Measurements from ENCODE around the gene DTX3L. TPM values are rescaled to one million over a fixed set of nuclear protein-coding genes. Genes with fewer than 3 reads are reported as not detected.

Gene DTX3L
- 10 to 100 TPM; 12.9 to 38.9 (median 23.3) TPM for total RNA-seq

DNA sequence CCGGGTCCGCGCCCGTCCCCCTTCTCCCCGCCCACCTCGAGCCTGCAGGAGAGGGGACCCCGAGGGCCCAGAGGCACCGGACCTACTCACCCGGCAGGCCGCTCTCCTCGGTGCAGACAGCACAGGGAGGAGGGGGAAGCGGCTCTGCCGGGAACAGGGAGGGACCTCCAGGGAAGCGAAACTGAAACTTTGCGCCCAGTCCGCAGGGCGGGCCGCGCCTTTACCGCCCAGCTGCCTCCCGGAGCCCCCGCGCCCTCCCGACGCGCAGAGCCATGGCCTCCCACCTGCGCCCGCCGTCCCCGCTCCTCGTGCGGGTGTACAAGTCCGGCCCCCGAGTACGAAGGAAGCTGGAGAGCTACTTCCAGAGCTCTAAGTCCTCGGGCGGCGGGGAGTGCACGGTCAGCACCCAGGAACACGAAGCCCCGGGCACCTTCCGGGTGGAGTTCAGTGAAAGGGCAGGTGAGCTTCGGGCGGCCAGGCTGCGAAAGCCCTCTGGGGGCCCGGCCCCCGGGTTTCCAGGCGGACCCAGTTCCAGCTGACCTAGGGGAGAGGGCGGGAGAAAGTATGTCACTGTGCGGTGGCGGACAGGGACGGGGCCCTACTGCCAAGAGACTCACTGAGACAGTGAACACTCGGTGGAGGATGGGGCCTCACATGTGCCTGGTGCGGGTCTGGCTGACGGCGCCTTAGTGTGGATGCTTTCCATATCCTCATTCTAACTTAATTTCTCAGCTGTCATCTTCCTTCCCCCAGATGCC lies at the start of gene DTX3L, which contains the start of gene PARP9:
Gene DTX3L (plus strand): TSS at position 184 of the 758 bp plus-strand sequence. CDS start 89 bp downstream, at position 273.
Gene PARP9 (minus strand): TSS at position 146 of the 758 bp plus-strand sequence. CDS start 4,680 bp downstream, outside the sequence.
- Histone ChIP-seq H3K36me3 (no peaks in the 10 kb centered on the region), H3K27ac (peak within 1 kb of the TSS; percentile 96), H3K9me3 (no peaks in the 10 kb centered on the region), H3K4me3 (peak within 1 kb of the TSS; percentile 72 to 77), H3K4me1 (peaks cover 0 to 7% of the 10 kb centered on the region in 2 donors), H3K27me3 (no peaks in the 10 kb centered on the region)
- peak; percentile 83 to 84 for DNase-seq
- peak; percentile 57 to 76 for TF ChIP-seq POLR2A (IDR thresholded peaks at IDR 0.05)
- TF ChIP-seq, protein P1, sequence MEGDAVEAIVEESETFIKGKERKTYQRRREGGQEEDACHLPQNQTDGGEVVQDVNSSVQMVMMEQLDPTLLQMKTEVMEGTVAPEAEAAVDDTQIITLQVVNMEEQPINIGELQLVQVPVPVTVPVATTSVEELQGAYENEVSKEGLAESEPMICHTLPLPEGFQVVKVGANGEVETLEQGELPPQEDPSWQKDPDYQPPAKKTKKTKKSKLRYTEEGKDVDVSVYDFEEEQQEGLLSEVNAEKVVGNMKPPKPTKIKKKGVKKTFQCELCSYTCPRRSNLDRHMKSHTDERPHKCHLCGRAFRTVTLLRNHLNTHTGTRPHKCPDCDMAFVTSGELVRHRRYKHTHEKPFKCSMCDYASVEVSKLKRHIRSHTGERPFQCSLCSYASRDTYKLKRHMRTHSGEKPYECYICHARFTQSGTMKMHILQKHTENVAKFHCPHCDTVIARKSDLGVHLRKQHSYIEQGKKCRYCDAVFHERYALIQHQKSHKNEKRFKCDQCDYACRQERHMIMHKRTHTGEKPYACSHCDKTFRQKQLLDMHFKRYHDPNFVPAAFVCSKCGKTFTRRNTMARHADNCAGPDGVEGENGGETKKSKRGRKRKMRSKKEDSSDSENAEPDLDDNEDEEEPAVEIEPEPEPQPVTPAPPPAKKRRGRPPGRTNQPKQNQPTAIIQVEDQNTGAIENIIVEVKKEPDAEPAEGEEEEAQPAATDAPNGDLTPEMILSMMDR (IDR thresholded peaks at IDR 0.05), result no peak
- intact Hi-C loops (cut with DNase I; ENCODE audit: low total_unique reads), result loop anchor here (2.0 kb wide), 1 partner anchor 114 kb away; no protein-coding TSS in a partner anchor

DNA sequence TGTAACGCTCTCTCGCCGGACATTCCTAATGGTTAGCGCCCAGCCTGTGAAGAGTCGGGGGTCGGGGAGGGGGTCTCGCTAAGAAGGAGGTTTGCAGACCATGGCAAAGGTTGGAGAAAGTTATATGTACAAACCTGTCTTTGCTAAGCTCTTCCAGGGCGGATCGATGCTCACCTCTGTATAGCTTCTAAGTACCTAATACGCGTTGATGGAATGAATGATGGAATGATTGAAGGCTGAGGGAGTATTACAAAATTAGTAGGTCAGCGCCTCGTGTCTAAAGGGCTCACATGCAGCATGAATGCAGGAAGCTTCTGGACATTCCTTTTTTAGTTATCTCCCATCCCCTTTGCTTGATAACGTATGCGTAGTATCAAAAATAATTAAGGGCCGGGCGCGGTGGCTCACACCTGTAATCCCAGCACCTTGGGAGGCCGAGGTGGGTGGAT lies 49.1 kb upstream of the DTX3L start:
- H3K27ac ChIP-seq, result peak overlapping the region; percentile 94 to 95
- intact Hi-C loops (cut with DNase I; ENCODE audit: low total_unique reads), result no loop called here

DNA sequence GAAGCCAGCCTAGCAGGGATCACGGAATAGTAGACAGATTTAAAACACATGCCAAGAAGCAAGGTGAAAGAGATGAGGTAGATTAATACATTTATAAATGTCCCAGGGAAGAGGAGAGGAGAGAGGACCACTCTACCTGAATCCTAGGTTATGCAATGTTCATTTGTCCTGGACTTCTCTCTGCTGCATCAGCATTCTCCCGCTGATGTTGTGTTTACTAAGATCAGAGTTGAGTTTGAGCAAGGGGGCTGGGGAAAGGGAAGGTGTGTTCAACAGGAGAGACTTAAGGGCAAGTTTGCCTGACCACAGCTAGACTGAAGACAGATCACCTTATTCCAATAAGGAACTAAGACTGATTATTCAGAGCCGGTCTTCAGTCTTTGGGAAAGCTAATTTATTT lies 48.3 kb upstream of the DTX3L start:
- TF ChIP-seq, protein P1 (IDR thresholded peaks at IDR 0.05), result no peak
- TF ChIP-seq POLR2A (IDR thresholded peaks at IDR 0.05), result no peak
- H3K4me3 ChIP-seq, result no peak overlapping the region
- H3K36me3 ChIP-seq, result no peaks in the 10 kb centered on the region
- no peaks in the 10 kb centered on the region for H3K27me3 ChIP-seq
- DNase-seq, result no peak
- intact Hi-C loops (cut with DNase I; ENCODE audit: low total_unique reads), result no loop called here
- no peaks in the 10 kb centered on the region for H3K9me3 ChIP-seq
- peaks cover 0 to 5% of the 10 kb centered on the region in 2 donors for H3K4me1 ChIP-seq
- H3K27ac ChIP-seq, result no peak overlapping the region

More for the DNA sequence above, 49.1 kb upstream of the DTX3L start:
- Histone ChIP-seq H3K4me1 (peaks cover 0 to 5% of the 10 kb centered on the region in 2 donors), H3K27me3 (no peaks in the 10 kb centered on the region), H3K9me3 (no peaks in the 10 kb centered on the region), H3K36me3 (no peaks in the 10 kb centered on the region), H3K4me3 (peak overlapping the region; percentile 62 to 75)
- TF ChIP-seq, protein P1 (IDR thresholded peaks at IDR 0.05), result no peak
- no peak for TF ChIP-seq POLR2A (IDR thresholded peaks at IDR 0.05)
- no peak for DNase-seq

DNA sequence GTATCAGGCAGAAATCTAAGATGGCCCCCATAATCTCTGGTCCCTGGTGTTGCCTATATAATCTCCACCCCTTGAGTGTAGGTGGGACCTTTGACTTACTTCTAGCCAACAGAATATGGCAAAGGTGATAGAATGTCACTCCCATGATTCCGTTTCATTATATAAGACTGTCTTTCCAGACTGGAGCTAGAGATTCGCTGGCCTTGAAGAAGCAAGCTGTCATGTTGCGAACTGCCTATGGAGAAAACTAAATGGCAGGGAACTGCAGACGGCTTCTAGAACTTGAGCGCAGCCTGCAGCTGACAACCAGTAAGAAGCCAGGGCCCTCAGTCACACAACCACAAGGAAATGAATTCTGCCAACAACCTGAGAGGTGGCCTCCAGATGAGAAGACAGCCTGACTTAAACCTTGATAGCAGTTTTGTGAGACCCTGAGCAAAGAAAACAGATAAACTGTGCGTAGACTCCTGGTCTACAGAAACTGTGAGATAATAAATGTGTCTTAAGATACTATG lies 47.2 kb upstream of the DTX3L start:
- Histone ChIP-seq H3K27me3 (no peaks in the 10 kb centered on the region), H3K27ac (no peak overlapping the region), H3K4me3 (no peak overlapping the region), H3K9me3 (no peaks in the 10 kb centered on the region), H3K4me1 (peaks cover 0 to 5% of the 10 kb centered on the region in 2 donors), H3K36me3 (no peaks in the 10 kb centered on the region)
- DNase-seq, result no peak
- intact Hi-C loops (cut with DNase I; ENCODE audit: low total_unique reads), result no loop called here
- no peak for TF ChIP-seq POLR2A (IDR thresholded peaks at IDR 0.05)
- TF ChIP-seq, protein P1 (IDR thresholded peaks at IDR 0.05), result no peak

DNA sequence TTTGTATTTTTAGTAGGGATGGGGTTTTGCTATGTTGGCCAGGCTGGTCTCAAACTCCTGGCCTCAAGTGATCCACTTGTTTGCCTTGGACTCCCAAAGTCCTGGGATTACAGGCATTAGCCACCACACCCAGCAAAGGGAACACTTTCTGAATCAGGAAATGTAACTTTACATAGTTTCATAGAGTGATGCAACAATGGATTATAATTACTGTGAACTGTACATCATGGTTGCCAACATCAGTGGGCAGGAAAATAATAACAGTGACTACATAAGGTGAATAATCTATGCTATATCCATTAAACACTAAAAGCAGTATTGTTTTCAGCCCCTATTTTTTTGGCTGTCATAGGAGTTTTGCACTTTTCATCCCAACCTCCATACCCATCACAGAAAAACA lies 44.4 kb upstream of the DTX3L start:
- Histone ChIP-seq H3K4me1 (no peaks in the 10 kb centered on the region), H3K27me3 (no peaks in the 10 kb centered on the region), H3K27ac (no peak overlapping the region), H3K36me3 (no peaks in the 10 kb centered on the region), H3K4me3 (no peak overlapping the region), H3K9me3 (no peaks in the 10 kb centered on the region)
- no peak for TF ChIP-seq POLR2A (IDR thresholded peaks at IDR 0.05)
- TF ChIP-seq, protein P1 (IDR thresholded peaks at IDR 0.05), result no peak
- no peak for DNase-seq
- intact Hi-C loops (cut with DNase I; ENCODE audit: low total_unique reads), result no loop called here
